ENCODE results near the gene FOXO4.

The FOXO4 gene

DNA sequence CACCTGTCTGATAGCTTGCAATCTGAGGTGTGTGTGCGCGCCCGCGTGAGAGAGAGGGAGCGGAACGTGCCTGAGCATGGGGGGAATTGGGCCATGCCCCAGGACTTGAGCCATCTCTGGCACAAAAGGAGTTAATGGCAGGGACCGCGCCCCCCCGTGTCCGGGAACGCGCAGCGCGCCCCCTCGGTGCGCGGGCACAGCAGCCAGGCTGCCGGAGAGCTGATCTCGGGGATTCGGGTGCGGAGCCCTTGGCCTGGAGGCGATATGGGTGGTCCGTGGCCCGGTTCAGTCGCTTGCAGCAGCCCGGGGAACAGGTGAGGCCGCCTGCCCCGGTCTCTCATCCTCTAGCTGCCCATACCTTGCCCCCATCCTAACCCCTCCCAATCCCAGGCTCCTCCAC lies 49.0 kb downstream of the FOXO4 start, which contains the start of gene NLGN3:
Gene NLGN3 (plus strand): TSS at position 191 of the 400 bp plus-strand sequence. CDS start 2,909 bp downstream, outside the sequence.
- DNase-seq (ENCODE audit: low read depth): peak; percentile 2

DNA sequence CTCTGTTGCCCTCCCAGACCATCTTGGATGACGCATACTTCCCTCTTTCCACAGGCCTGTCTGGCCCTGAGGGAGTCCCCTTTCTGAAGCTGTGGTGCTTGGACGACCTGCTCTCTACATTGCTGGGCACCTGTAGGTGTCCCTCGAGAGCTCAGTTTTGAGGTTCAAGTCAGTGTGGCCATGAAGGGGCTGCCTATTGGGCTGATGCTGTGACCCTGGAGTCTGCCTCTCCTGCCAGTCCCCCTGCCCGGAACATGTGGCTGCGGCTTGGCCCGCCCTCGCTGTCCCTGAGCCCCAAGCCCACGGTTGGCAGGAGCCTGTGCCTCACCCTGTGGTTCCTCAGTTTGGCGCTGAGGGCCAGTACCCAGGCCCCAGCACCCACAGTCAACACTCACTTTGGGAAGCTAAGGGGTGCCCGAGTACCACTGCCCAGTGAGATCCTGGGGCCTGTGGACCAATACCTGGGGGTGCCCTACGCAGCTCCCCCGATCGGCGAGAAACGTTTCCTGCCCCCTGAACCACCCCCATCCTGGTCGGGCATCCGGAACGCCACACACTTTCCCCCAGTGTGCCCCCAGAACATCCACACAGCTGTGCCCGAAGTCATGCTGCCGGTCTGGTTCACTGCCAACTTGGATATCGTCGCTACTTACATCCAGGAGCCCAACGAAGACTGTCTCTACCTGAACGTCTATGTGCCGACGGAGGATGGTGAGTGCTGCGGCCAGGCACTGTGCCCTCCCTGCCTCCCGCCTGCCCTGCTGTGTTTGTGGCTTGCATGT lies 52.0 kb downstream of the FOXO4 start:
- peak; percentile 8 for DNase-seq (ENCODE audit: low read depth)

DNA sequence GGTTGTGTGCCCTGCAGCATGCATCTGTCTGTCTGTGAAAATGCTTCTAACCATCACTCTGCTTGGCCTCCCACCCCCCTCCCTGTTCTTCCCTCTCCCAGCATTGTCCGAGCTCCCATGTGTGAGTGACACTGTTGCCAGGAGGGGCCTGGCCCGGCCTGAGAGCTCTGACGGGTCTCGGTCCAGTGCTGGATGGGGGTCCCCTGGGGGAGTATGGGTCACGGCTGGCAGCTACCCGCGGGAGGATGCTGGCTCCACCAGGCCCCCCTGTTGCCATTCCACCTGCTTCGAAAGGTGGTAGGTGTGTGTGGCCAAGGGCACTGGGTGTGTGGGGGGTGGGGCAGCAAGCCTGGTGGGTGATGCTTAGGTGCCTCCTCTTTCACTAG lies 52.6 kb downstream of the FOXO4 start:
- DNase-seq (ENCODE audit: low read depth): no peak

DNA sequence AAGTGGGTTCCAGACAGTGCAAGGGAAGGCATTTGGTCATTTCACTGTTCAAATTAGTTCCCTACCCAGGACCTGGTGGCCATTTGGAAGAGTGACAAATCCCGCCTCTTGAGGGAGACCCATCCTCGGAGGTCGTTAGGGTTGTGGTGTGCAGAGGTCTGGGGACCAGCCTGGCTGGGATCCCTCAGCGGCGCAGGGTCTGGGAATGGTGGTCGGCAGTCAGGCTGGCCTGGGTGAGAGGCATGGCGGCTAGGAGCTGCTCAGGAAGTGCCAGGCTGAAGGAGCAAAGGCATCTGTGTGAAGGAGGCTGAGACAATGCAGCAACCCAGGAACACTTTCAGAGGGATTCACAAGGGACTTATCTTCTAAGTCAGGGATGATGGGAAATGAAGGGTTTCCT lies 55.7 kb downstream of the FOXO4 start:
- DNase-seq (ENCODE audit: low read depth): no peak
